ENCODE data around the gene MRPL28. TPM values are rescaled to one million over a fixed set of nuclear protein-coding genes. Genes with fewer than 3 reads are reported as not detected.
"Not testable (repeated sequence)": the region's sequence is repeated elsewhere in the genome, so short reads cannot be mapped to it uniquely, and the experiment has no call there.

MRPL28 gene
- total RNA-seq, 1 experiment from 2014 or later = 78.0 TPM

- in situ Hi-C loops (cut with HindIII; ENCODE audit: low pct_unique_long_range_greater_than_20kb, low sequenced_read_pairs) = no loop called here
- no peak for DNase-seq (ENCODE audit: low read depth, low spot score)
These were observed 18.4 kb downstream of the MRPL28 start for GRCh38 chr16:351804-352520.

DNA sequence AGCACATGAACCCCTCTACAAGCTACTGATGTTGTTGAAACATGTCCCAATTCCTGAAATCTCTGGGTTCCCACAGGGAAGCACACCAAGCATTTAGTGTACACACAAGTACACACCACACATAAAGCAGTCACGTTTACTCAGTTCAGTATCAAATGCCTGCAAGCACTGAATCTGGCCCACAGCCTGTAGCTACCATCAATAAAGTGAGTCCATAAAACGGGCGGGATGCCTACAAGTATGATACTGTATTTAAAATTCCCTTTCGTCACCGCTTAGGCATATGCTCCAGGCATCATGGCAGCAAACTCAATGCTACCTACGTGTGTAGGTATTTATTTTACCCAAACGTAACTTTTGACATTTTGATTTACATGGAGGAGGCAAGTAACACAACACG, 20.1 kb downstream of the MRPL28 start:
- DNase-seq (ENCODE audit: low read depth, low spot score) = no peak
- in situ Hi-C loops (cut with HindIII; ENCODE audit: low pct_unique_long_range_greater_than_20kb, low sequenced_read_pairs) = no loop called here

- in situ Hi-C loops (cut with HindIII; ENCODE audit: low pct_unique_long_range_greater_than_20kb, low sequenced_read_pairs) = no loop called here
- DNase-seq (ENCODE audit: low read depth, low spot score) = no peak
These were observed 21.1 kb downstream of the MRPL28 start for GRCh38 chr16:349211-349610.

DNA sequence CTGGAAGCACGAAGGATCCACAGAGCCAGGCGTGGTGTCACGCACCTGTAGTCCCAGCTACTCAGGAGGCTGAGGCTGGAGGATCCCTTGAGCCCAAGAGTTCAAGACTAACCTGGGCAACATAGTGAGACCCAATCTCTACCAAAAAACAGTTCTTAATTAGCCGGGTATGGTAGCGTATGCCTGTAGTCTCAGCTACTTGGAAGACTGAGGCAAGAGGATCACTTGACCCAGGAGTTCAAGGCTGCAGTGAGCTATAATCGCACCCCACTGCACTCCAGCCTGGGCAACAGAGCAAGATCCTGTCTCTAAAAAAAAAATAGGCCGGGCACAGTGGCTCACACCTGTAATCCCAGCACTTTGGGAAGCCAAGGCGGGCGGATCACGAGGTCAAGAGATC, 21.8 kb downstream of the MRPL28 start:
- in situ Hi-C loops (cut with HindIII; ENCODE audit: low pct_unique_long_range_greater_than_20kb, low sequenced_read_pairs); DNase-seq (ENCODE audit: low read depth, low spot score): not testable (repeated sequence)

- in situ Hi-C loops (cut with HindIII; ENCODE audit: low pct_unique_long_range_greater_than_20kb, low sequenced_read_pairs) = no loop called here
- DNase-seq (ENCODE audit: low read depth, low spot score) = no peak
These were observed 23.1 kb downstream of the MRPL28 start for GRCh38 chr16:347203-347602.

- in situ Hi-C loops (cut with HindIII; ENCODE audit: low pct_unique_long_range_greater_than_20kb, low sequenced_read_pairs) = no loop called here
- DNase-seq (ENCODE audit: low read depth, low spot score) = no peak
These were observed 23.8 kb downstream of the MRPL28 start for GRCh38 chr16:346587-346986.

DNA sequence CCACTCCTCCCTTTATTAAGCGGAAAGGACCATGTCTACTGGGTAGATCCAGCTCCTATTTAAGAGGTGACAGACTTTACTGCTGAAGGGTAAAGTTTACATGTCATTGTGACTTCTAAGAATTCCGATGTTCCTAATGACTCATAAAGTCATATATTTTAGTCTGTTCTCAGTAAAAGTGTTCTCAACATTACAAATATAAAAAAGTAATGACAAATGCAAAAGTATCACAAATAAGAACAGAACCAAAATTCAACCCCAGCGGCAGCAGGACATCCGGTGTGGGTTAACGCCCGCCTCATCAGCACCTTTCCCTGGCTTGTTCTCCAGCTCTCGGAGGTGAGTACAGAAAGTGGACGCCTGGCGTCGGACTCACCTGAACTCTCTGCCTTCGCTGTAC, 24.6 kb downstream of the MRPL28 start:
- in situ Hi-C loops (cut with HindIII; ENCODE audit: low pct_unique_long_range_greater_than_20kb, low sequenced_read_pairs) = no loop called here
- no peak for DNase-seq (ENCODE audit: low read depth, low spot score)

DNA sequence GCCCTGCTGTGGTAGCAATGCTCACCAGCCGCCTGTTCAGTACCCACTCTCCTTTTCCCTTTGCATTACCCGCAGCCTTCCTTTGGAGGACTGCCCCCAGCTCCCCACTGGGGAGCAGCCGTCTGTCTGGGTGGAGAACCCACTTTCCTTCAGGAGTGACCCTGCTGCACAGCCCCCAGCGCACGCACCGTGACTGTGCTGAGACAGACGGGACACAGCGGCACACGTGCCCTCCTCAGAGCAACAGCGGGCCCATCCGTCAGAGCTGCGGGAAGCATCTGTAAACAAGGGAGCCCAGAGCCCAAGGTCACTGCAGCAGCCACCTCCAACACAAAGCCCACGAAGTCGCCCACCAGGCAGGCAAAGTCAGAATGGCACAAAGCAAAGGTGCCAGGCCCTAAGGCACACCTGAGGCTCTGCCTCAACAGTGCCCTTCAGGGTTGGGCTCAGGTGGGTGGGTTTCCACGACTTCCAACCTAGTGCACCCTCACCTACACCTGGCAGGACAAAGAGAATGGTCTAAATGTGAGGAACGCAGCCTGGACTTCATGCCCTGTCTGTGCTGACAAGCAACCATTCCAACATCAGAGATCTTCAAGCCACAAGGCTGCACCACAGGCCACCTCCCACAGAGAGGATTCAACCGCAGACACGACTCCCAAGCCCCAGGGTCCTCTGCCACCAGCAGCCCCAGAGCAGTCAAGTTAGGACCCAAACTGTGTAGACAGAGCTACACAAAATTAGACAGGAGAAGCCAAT, 27.7 kb downstream of the MRPL28 start:
- in situ Hi-C loops (cut with HindIII; ENCODE audit: low pct_unique_long_range_greater_than_20kb, low sequenced_read_pairs) = no loop called here
- DNase-seq (ENCODE audit: low read depth, low spot score) = no peak

DNA sequence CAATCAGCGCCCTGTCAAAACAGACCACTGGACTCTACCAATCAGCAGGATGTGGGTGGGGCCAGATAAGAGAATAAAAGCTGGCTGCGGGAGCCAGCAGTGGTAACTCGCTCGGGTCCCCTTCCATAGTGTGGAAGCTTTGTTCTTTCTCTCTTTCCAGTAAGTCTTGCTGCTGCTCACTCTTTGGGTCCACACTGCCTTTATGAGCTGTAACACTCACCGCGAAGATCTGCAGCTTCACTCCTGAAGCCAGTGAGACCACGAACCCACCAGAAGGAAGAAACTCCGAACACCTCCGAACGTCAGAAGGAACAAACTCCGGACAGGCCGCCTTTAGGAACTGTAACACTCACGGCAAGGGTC, 28.4 kb downstream of the MRPL28 start:
- DNase-seq (ENCODE audit: low read depth, low spot score); in situ Hi-C loops (cut with HindIII; ENCODE audit: low pct_unique_long_range_greater_than_20kb, low sequenced_read_pairs): not testable (repeated sequence)

DNA sequence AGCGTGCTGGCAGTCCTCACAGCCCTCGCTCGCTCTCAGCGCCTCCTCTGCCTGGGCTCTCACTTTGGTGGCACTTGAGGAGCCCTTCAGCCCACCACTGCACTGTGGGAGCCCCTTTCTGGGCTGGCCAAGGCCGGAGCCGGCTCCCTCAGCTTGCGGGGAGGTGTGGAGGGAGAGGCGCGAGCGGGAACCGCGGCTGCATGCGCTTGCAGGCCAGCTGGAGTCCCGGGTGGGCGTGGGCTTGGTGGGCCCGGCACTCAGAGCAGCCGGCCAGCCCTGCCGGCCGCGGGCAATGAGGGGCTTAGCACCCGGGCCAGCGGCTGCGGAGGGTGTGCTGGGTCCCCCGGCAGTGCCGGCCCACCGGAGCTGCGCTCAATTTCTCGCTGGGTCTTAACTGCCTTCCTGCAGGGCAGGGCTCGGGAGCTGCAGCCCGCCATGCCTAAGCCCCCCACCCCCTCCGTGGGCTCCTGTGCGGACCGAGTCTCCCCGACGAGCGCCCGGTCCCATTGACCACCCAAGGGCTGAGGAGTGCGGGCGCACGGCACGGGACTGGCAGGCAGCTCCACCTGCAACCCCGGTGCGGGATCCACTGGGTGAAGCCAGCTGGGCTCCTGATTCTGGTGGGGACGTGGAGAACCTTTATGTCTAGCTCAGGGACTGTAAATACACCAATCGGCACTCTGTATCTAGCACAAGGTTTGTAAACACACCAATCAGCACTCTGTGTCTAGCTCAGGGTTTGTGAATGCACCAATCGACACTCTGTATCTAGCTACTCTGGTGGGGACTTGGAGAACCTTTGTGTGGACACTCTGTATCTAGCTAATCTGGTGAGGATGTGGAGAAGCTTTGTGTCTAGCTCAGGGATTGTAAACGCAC, 29.0 kb downstream of the MRPL28 start:
- in situ Hi-C loops (cut with HindIII; ENCODE audit: low pct_unique_long_range_greater_than_20kb, low sequenced_read_pairs) = not testable (repeated sequence)

GRCh38 chr16:340370-341091, 29.8 kb downstream of the MRPL28 start:
- DNase-seq (ENCODE audit: low read depth, low spot score) = no peak
- in situ Hi-C loops (cut with HindIII; ENCODE audit: low pct_unique_long_range_greater_than_20kb, low sequenced_read_pairs) = no loop called here

More for the DNA sequence above, 29.0 kb downstream of the MRPL28 start:
- DNase-seq (ENCODE audit: low read depth, low spot score) = not testable (repeated sequence)

DNA sequence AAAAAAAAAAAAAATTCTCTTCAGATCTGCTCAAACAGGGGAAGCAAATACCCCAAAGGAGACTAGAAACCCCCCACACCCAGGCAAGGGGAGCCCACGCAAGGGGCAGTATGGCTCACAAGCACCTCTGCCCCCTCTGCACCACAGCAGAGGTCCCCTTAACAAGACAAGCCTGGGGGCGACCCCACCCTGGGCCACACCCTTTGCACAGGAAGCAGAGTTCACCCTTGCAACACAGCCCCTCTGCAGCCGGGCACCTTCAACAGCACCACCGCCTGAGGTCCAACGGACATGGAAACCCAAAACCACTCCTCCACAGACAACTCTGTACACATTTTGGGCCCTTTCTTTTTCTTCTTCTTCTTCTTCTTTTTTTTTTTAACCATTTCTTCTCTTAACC, 30.7 kb downstream of the MRPL28 start:
- DNase-seq (ENCODE audit: low read depth, low spot score) = no peak
- in situ Hi-C loops (cut with HindIII; ENCODE audit: low pct_unique_long_range_greater_than_20kb, low sequenced_read_pairs) = no loop called here

- in situ Hi-C loops (cut with HindIII; ENCODE audit: low pct_unique_long_range_greater_than_20kb, low sequenced_read_pairs) = no loop called here
- no peak for DNase-seq (ENCODE audit: low read depth, low spot score)
These were observed 32.3 kb downstream of the MRPL28 start for GRCh38 chr16:337975-338575.

DNA sequence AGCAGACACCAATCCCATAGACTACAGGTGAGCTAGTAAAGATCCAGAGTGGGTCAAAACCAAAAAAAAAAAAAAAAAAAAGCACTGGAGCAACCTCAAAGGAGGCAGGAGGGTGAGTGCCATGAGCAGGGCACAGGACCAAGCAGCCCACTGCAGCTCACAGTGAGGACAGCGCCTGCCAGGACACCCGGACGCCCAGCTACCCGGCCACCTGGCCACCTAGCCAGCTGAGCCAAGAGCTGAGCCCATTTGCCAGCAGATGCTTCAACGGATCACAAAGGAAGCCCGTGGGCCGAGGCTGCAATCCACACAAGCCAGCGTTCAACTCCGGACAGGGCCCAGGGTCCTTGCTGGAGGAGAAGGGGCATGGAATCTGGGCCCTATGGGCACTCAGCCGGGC, 32.9 kb downstream of the MRPL28 start:
- in situ Hi-C loops (cut with HindIII; ENCODE audit: low pct_unique_long_range_greater_than_20kb, low sequenced_read_pairs) = no loop called here
- DNase-seq (ENCODE audit: low read depth, low spot score) = no peak

DNA sequence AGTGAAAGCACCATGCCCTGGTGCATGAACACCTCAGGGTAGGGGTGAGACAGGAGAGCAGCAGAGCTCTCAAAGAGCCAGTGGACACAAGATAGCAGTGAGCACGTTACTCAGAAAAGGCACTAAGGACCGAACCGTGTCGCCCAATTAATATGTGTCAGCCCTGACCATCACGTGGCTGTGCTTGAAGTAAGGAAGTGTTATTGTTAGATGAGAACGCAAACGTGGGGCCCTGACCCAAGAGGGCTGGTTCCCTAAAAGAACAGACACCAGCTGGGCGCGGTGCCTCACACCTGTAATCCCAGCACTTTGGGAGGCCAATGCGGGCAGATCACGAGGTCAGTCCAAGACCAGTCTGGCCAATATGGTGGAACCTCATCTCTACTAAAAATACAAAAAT, 34.1 kb downstream of the MRPL28 start:
- in situ Hi-C loops (cut with HindIII; ENCODE audit: low pct_unique_long_range_greater_than_20kb, low sequenced_read_pairs) = no loop called here

DNA sequence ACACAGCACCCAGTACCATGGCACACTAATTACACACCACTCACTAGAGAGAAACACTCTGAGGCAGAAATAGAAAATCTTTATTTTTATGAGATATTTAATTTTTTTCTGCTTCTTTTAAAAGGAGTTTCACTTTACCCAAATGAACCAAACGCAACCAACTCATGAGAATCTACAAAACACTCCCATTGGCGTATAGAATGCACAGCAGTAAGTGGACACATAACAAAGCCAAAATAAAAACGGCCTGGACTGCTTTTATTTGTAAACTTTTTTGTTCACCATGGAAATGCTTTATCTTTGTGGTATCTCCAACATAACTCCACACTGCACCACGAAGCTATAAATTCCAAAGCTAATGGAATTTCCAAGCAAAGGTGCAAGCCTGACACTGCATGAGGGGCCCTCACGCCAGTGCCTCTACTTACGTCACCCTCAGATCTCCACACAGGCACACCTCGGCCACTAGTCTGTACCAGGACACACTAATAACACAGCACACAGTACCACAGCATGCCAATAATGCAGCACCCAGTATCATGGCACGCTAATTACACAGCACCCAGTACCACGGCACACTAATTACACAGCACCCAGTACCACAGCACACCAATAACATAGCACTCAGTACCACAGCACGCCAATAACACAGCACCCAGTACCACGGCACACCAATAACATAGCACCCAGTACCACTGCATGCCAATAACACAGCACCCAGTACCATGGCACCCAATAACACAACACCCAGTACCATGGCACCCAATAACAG, 35.3 kb downstream of the MRPL28 start:
- in situ Hi-C loops (cut with HindIII; ENCODE audit: low pct_unique_long_range_greater_than_20kb, low sequenced_read_pairs); DNase-seq (ENCODE audit: low read depth, low spot score): not testable (repeated sequence)

More for the DNA sequence above, 34.1 kb downstream of the MRPL28 start:
- DNase-seq (ENCODE audit: low read depth, low spot score) = no peak

Measured in SK-MEL-5 (cell line).